HS-5 (cell line): ENCODE results near the gene FANCG.

Source experiments
- DNase-seq: peaks from one replicate; pipeline ENCODE4 v3.0.0-alpha.2; 2012; ENCODE audit warnings: low read depth

FANCG gene

GRCh38 chr9:35103660-35104191, 24.0 kb upstream of the FANCG start:
- no peak for DNase-seq

DNA sequence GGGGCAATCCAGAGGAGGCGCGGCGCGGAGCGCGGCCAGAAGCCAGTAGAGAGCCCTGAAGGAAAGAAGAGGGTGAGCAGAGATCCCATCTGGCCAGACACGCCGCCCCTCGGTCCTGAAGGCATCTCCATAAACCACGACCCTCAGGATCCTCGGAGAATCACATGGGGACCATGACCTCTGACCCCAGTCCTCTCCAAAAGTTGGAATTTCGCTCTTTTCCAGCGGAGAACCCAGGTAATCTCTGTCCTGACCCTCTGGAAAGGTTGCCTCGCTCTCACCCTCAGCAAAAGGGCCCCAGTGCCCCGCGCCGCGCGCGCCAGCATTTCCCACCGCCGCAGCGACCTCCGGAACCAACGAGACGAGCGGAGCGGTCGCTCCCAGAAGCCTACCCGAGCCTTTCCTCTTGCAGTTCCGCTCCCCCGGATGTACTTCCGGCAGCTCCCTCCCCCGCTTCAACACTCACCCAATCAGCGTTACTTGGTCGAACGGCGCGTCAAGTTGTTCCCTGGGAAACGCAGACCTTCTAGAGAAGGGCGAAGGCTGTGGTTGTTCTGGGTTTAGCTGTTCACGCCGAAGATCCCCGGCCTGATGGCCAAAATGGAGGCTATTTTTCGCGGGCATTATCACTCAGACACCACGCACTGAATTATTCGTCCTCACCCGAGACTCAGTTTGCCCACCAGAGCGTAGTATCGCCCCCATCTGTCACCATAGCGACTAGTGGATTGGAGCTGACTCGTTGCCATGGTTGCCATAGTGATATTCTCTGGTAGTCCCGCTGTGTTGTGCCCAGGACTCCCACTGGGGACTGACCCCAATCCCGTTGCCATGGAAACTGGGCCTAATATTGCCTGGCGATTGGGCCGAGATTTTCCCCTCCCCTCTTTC, 23.3 kb upstream of the FANCG start, which contains the start of gene STOML2:
Gene STOML2 (minus strand): TSS at position 363 of the 891 bp plus-strand sequence. CDS start 37 bp downstream, at position 326.
- DNase-seq: peak; percentile 89

GRCh38 chr9:35102465-35102768, 22.7 kb upstream of the FANCG start:
- DNase-seq: no peak

DNA sequence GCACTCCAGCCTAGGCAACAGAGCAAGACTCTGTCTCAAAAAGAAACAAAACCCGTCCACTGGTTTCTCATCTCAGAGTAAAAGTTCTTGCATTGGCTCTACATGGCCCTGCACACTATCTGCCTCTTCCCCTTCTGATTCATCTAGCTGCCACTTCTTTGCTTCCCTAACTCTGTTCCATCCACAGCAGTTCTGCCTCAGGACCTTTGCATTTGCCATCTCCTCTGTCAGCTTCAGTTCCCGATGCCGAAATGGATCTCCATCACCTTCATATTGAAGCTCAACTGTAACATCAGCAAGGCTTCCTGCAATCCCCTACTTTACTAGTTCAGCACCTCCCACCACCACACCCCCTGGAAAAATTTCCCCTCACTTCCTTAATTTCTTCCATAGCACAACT, 17.8 kb upstream of the FANCG start:
- no peak for DNase-seq

GRCh38 chr9:35096035-35096849, 16.5 kb upstream of the FANCG start, which contains the start of gene PIGO:
Gene PIGO (minus strand): TSS chr9:35096591. CDS start chr9:35095565, 1,026 bp downstream.
- DNase-seq: no peak

- no peak for DNase-seq
Measured at GRCh38 chr9:35091536-35091935, 11.8 kb upstream of the FANCG start.

GRCh38 chr9:35089434-35089833, 9.7 kb upstream of the FANCG start:
- DNase-seq: no peak

GRCh38 chr9:35085078-35085477, 5.3 kb upstream of the FANCG start:
- DNase-seq: no peak

DNA sequence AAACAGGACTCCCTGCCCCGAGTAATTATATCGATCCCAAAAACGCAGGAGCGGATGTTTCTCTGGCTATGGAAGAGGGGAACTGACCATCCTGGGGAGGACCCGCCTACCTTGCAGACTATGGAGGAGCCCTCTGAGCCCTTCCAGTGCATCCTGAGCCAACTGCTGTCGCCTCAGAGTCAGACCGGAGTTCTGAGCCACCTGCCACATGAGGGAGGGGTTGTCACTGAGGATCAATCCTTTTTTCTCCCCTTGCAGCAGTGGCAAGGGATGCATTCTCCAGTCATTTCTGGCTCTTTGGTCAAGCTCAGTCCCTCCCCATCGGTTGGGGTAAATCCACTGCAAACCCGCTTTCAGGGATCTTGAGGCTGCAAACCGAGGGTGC, 709 bp downstream of the FANCG start:
- DNase-seq: no peak

GRCh38 chr9:35078066-35078465, 1.7 kb downstream of the FANCG start:
- DNase-seq: no peak

DNA sequence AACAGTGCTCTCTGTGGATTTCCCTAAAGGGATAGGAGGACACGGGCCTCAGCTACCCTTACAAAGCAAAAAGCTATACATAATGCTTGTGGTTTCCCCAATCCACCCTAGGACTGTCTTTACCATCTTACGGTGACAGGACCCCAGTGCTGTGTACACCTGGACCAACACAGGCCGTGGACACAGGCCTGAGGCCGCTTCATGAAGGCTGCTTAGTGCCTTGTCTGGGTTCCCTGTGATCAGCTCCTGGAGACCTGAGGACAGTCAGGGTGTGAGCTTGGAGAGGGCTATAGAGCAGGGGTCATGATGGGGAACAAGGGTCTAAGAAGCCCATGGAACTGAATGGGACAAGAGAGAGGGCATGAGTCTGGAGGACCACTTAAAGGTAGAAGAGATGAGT, 2.9 kb downstream of the FANCG start:
- no peak for DNase-seq

DNA sequence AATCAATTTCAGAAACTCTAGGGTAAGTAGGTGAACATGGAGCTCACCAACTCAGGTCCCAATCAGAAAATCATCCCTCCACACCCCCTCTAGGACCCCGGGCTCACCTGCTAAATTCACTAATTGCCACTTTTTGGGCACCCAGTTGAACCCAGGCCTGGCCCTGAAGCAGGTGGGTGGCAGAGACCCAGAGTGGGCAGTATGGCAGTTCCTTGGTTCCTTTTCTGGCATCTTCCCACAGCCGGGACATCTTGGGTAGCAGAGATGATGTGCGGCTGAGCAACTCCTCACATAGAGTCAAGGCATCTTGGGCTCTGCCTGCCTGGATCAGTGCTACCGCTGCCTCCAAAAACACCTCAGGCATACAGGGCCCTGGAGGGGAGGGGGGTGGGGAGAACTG, 4.4 kb downstream of the FANCG start:
- no peak for DNase-seq

DNA sequence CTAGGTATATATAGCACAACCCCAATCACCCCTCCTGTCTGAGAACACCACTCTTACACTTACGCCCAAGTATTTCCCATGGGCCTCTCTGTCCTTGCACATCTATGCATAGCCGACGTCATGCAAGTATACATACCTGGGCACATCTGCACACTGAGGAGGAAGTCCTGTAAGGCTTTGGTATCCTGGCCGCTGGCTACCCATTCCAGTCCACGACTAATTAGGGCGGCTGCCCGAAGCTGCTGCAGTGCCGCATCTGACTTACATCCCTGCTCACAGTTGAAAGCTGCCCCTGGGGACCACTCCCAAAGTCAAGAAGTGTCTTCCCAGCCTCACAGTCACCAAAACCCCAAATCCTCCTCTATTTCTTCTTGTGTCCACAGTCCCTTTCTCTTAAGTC, 5.0 kb downstream of the FANCG start:
- no peak for DNase-seq

DNA sequence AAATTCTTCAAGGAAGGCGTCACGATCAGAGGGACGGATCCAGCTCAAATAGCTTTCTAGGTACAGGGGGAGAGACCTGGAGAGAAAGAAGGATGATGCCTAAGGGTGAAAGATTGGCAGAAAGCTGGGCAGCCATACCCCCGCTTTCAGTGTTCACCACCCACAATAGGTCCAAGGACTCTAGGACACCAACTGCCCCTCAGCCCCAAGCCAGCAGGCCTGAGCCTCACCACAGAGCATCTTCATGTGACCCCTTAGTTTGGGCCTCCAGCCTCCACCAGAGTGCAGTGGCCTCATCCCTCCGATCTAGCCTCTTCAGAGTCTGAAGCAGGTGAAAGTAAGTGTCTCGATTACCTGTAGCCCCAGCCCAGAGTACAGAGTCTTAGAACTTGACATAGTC, 5.6 kb downstream of the FANCG start:
- no peak for DNase-seq

DNA sequence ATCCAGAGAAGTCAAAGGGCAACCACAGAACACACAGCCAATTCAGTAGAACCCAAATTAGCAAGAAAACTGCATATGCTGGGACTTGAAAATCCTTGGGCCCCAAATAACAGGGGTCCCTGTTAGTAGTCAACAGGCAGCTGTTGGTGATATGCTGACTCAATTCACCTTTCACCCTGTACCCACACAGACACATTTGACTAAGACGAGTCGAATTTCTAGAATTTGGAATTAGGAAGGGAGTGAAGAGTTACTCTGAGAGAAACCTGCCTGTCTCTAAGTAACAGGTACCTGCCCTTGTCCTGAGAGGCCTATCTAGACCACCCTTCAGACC, 6.5 kb downstream of the FANCG start:
- DNase-seq: no peak

GRCh38 chr9:35072461-35073278, 7.1 kb downstream of the FANCG start, which contains the start of gene VCP:
Gene VCP (minus strand): TSS chr9:35072625. CDS start chr9:35072353, 272 bp downstream.
- peak; percentile 98 for DNase-seq

DNA sequence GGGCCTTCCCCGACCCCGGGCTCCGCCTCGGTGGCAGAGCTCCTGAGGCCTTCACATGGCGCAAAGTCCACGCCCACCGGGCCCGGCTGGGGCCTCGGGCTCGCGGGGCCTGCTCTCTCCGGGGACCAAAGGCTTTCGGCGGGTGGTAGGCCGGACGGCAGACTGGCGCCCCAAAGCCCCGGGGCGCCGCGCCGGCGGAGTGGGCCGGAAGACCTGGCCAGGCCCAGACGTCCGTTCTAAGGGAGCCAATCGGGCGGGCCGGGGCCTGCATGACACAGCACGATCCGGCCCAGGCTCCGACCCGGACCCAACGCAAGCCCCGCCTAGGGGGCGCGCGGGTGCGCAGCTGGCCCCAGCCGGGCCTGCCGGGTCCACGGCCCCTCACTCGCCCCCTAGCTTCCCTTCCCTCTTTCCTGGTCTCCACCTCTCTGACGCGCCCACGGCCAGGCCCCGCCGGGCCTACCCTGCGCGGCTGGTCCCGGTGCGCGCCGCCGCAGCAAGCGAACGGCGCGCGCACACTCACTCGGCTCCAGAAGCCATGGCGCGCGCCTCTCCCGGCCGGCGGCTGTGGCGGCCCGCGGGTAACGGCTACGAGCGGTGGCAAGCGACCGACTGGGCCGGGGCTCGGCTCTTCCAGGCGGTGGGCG, 7.8 kb downstream of the FANCG start:
- peak; percentile 71 for DNase-seq

DNA sequence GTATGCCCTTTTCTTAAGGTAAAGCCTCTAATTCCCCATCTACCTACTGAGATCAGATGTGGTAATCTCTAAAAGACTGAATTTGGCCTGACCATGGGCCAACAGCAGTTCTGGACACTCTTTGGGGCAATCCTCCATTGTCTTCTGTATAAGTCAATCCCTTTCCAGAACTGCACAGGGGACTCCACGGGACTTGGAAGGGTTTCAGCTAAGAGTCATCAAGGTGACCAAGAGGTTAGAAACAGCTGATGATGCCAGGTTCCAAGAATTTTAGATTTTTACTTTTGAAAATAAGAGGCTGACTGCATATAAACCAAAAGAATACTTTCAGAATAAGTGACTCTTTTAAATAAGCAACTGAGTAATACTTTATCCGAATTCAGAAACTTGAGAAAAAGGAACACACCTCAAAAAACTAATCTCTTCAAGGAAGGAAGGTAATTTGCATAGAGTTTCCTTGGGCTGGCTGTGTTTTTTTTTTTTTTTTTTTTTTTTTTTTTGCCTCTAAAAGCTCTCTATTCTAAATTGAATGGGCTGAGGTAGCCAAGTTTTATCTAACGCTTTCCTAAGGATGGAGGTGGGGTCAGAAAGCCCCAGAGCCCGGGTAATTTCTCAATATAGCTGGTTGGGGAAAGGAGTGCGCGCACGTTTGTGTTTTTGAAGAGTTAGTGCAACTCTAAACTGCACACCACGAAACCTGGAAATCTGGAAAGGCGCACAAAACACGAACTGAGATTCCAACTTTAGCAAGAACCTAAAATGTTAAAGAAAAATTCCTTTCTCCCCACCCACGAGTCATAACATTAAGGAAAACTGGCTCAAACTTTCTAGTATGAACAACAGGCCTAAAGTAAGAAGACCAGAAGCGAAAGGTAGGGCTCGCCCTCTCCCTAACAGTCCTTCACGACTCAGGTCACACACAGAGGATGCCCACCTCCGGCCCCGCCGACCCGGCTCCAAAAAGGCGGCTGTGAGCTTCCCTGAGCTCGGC, 8.6 kb downstream of the FANCG start:
- DNase-seq: no peak

DNA sequence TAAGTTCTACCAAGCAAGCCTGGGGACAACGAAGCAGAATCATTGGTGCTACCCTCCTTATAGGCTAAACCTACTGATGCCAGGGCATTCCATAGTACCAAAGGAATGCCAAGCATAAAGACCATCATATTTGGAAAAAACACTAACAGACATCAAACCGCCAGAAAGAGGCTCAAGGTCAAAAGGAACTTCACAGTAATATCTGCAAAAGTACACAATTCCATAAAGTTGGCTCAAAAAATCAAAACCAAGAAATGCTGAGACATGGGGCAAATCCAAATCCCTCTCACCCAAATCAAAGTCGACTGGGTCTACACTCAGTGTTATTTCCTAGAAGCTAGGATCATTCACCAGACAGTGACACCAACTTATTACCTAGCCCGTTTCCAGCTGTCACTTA, 10.7 kb downstream of the FANCG start:
- no peak for DNase-seq

DNA sequence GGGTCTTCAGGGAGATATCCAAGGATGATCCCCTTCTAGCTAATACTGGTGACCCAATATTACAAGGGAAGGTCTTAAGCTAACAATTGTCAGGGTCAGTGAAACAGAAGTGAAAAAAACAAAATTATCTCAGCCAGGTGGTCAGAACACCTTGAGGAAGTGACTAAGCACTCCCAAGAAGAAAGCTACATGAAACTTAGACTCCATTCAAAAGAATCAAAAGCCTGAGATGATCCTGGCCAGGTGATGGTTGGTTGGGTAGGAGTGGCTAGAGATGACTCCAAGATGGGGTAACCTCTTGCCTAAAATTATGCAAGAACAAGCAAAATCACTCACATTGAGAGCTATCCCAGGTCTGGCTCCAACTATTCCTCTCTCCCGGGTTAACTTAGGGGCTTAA, 12.7 kb downstream of the FANCG start:
- no peak for DNase-seq
